H1 (cell line): ENCODE data around the gene RNF114. TPM values are rescaled to one million over a fixed set of nuclear protein-coding genes. Genes with fewer than 3 reads are reported as not detected.
A peak's percentile ranks its signal among the peaks of the same experiment; 100 is the strongest.

Experiments used
- CTCF ChIA-PET: fragments of 300-600 bp; sonication (Branson Sonifier 250); formaldehyde crosslinking; loops from one replicate; lab custom pipeline; 2021; ENCODE audit not compliant: partially characterized antibody; lab: Charles Lee
- POLR2A ChIA-PET: fragments of 300-600 bp; sonication (Branson Sonifier 250); formaldehyde crosslinking; loops from one replicate; lab custom pipeline; 2021; ENCODE audit warnings: inconsistent platforms; ENCODE audit not compliant: partially characterized antibody; lab: Charles Lee
- DNase-seq, 2 experiments: peaks; one replicate each; pipeline versions ENCODE4 v3.0.0 to v3.0.0-alpha.2; 2010 to 2022; ENCODE audit warnings: low spot score in 2 of 2, low read depth in 1 of 2, mixed read lengths in 1 of 2
- FAIRE-seq: peaks from 2 replicates; lab custom pipeline; 2011; peaks lifted over from hg19 to GRCh38; lab: Jason Lieb, UNC
- H2AFZ ChIP-seq: 2 replicates; pipeline ENCODE4 v1.8.1; 2012; ENCODE audit warnings: low read length, inconsistent platforms
- H2AK5ac ChIP-seq: 2 replicates; pipeline ENCODE4 v1.6.1; 2013; ENCODE audit warnings: low read depth, low read length
- H2BK120ac ChIP-seq: replicated peaks from 2 replicates; pipeline ENCODE3; 2013; ENCODE audit warnings: low read depth, low read length, inconsistent platforms
- H2BK12ac ChIP-seq: 2 replicates; pipeline ENCODE4 v1.6.1; 2013; ENCODE audit warnings: low read depth, low read length
- H2BK15ac ChIP-seq: 2 replicates; pipeline ENCODE4 v1.6.1; 2013; ENCODE audit warnings: low read length
- H2BK20ac ChIP-seq: 2 replicates; pipeline ENCODE4 v1.6.1; 2013; ENCODE audit warnings: low read length
- H2BK5ac ChIP-seq: 2 replicates; pipeline ENCODE4 v1.6.1; 2013; ENCODE audit warnings: low read depth, low read length
- H3K14ac ChIP-seq: 2 replicates; pipeline ENCODE4 v1.6.1; 2013; ENCODE audit warnings: inconsistent platforms; ENCODE audit not compliant: insufficient read length
- H3K18ac ChIP-seq: 2 replicates; pipeline ENCODE4 v1.6.1; 2013; ENCODE audit warnings: low read length; ENCODE audit errors: extremely low read depth
- H3K23ac ChIP-seq: 2 replicates; pipeline ENCODE4 v1.6.1; 2013; ENCODE audit warnings: inconsistent platforms; ENCODE audit not compliant: insufficient read length
- H3K23me2 ChIP-seq: 2 replicates; pipeline ENCODE4 v1.6.1; 2013; ENCODE audit warnings: low read depth, low read length
- H3K27ac ChIP-seq: 2 replicates; pipeline ENCODE4 v1.6.1; 2011; ENCODE audit warnings: low read depth, low read length, inconsistent platforms
- H3K27me3 ChIP-seq, 4 experiments: replicated peaks in 1 of 4; 1 replicate in 1 of 4; 2 replicates in 3 of 4; pipeline versions ENCODE4 v1.6.1 to v1.8.1; 2011 to 2013; ENCODE audit warnings: low read length in 3 of 4, mild to moderate bottlenecking in 3 of 4, inconsistent platforms in 2 of 4, mixed read lengths in 2 of 4, moderate library complexity in 1 of 4; ENCODE audit not compliant: control insufficient read depth in 3 of 4, insufficient read depth in 3 of 4; ENCODE audit errors: extremely low read depth in 1 of 4
- H3K36me3 ChIP-seq, 4 experiments: 2 replicates each; pipeline versions ENCODE4 v1.6.1 to v1.8.1; 2011 to 2013; ENCODE audit warnings: mild to moderate bottlenecking in 4 of 4, low read length in 3 of 4, moderate library complexity in 2 of 4, control low read depth in 1 of 4, inconsistent platforms in 1 of 4; ENCODE audit not compliant: insufficient read depth in 4 of 4, control insufficient read depth in 2 of 4
- H3K4ac ChIP-seq: replicated peaks from 2 replicates; pipeline ENCODE3; 2013; ENCODE audit warnings: low read length, low read depth, mixed read lengths, inconsistent platforms; ENCODE audit not compliant: insufficient read length
- H3K4me1 ChIP-seq, 4 experiments: replicated peaks in 1 of 4; 1 replicate in 1 of 4; 2 replicates in 3 of 4; pipeline versions ENCODE4 v1.6.1 to v1.8.1; 2011 to 2013; ENCODE audit warnings: low read length in 3 of 4, inconsistent platforms in 2 of 4, mixed read lengths in 1 of 4; ENCODE audit not compliant: insufficient read depth in 4 of 4, control insufficient read depth in 3 of 4
- H3K4me2 ChIP-seq, 2 experiments: 2 replicates each; pipeline versions ENCODE4 v1.6.1 to v1.8.1; 2011 to 2013; ENCODE audit warnings: low read depth in 2 of 2, low read length in 2 of 2, control low read depth in 1 of 2, inconsistent platforms in 1 of 2, mild to moderate bottlenecking in 1 of 2; ENCODE audit not compliant: insufficient read depth in 1 of 2
- H3K4me3 ChIP-seq, 4 experiments: fragments of 200-600, 300-600 bp in 1 of 4; sonication (generic), shearing (Covaris generic), sonication (Bioruptor Twin) in 1 of 4; 2 replicates each; pipeline versions ENCODE4 v1.5.1 to v1.8.1; 2011 to 2016; ENCODE audit warnings: low read length in 4 of 4, low read depth in 3 of 4, control low read depth in 2 of 4, inconsistent platforms in 2 of 4, mild to moderate bottlenecking in 2 of 4, mixed read lengths in 1 of 4, moderate library complexity in 1 of 4; ENCODE audit not compliant: insufficient read depth in 2 of 4; ENCODE audit errors: extremely low read depth in 1 of 4
- H3K56ac ChIP-seq: replicated peaks from 2 replicates; pipeline ENCODE3; 2013; ENCODE audit warnings: low read depth, mild to moderate bottlenecking, mixed read lengths, low read length, inconsistent platforms; ENCODE audit not compliant: insufficient read length
- H3K79me1 ChIP-seq: 2 replicates; pipeline ENCODE4 v1.6.1; 2013; ENCODE audit warnings: low read depth, low read length, control low read depth
- H3K79me2 ChIP-seq, 2 experiments: 2 replicates each; pipeline versions ENCODE4 v1.6.1 to v1.8.1; 2012 to 2013; ENCODE audit warnings: low read length in 2 of 2, mild to moderate bottlenecking in 2 of 2, inconsistent platforms in 1 of 2; ENCODE audit not compliant: insufficient read depth in 2 of 2, control insufficient read depth in 1 of 2
- H3K9ac ChIP-seq, 4 experiments: replicated peaks in 1 of 4; 1 replicate in 1 of 4; 2 replicates in 3 of 4; pipeline versions ENCODE4 v1.6.1 to v1.8.1; 2011 to 2013; ENCODE audit warnings: low read depth in 3 of 4, low read length in 3 of 4, control low read depth in 2 of 4, mild to moderate bottlenecking in 2 of 4, moderate library complexity in 2 of 4, inconsistent platforms in 1 of 4; ENCODE audit errors: extremely low read depth in 1 of 4
- H3K9me3 ChIP-seq, 2 experiments: 2 replicates each; pipeline versions ENCODE4 v1.6.1 to v1.8.1; 2012 to 2013; ENCODE audit warnings: mild to moderate bottlenecking in 2 of 2, moderate library complexity in 2 of 2, control low read depth in 1 of 2, inconsistent platforms in 1 of 2, low read depth in 1 of 2, low read length in 1 of 2, mixed read lengths in 1 of 2; ENCODE audit not compliant: insufficient read depth in 2 of 2
- H4K20me1 ChIP-seq, 2 experiments: replicated peaks in 1 of 2; 2 replicates each; pipeline versions ENCODE3 to v1.8.1; 2011 to 2013; ENCODE audit warnings: inconsistent platforms in 2 of 2, low read length in 2 of 2, mild to moderate bottlenecking in 1 of 2; ENCODE audit not compliant: insufficient read depth in 2 of 2, control insufficient read depth in 1 of 2
- H4K5ac ChIP-seq: 2 replicates; pipeline ENCODE4 v1.6.1; 2013; ENCODE audit warnings: low read length, low read depth, mixed read lengths, inconsistent platforms; ENCODE audit not compliant: insufficient read length
- H4K8ac ChIP-seq: 2 replicates; pipeline ENCODE4 v1.8.0; 2013; ENCODE audit warnings: mild to moderate bottlenecking, moderate library complexity, low read length, inconsistent platforms; ENCODE audit not compliant: insufficient read depth; ENCODE audit errors: extremely low read depth
- H4K91ac ChIP-seq: replicated peaks from 2 replicates; pipeline ENCODE3; 2013; ENCODE audit warnings: low read length, mixed read lengths, inconsistent platforms; ENCODE audit not compliant: insufficient read length
- ATF2 ChIP-seq: IDR thresholded peaks from 2 replicates; pipeline ENCODE4 v1.6.1; 2012; ENCODE audit warnings: low read length, inconsistent platforms
- BCL11A ChIP-seq, 2 experiments: IDR thresholded peaks; one replicate each; pipeline ENCODE4 v1.6.1; 2011; ENCODE audit warnings: low read depth in 2 of 2, low read length in 2 of 2, mild to moderate bottlenecking in 2 of 2
- CBX8 ChIP-seq: fragments of 300-800, 300-1000 bp; sonication (generic); IDR thresholded peaks from 2 replicates; pipeline ENCODE4 v1.7.1; 2016; ENCODE audit warnings: low read depth, low read length, borderline replicate concordance
- KDM5A ChIP-seq: fragments of 200-600 bp; IDR thresholded peaks from 2 replicates; pipeline ENCODE4 v1.7.1; 2012; ENCODE audit warnings: mild to moderate bottlenecking, low read length, inconsistent platforms, mixed read lengths
- RAD21 ChIP-seq, 2 experiments: IDR thresholded peaks in 1 of 2; conservative IDR thresholded peaks in 1 of 2; 2 replicates each; pipeline ENCODE4 v1.6.1; 2011; ENCODE audit warnings: low read depth in 2 of 2, low read length in 2 of 2, improper control_type of control experiment in 1 of 2, inconsistent platforms in 1 of 2, mild to moderate bottlenecking in 1 of 2, moderate library complexity in 1 of 2
- SIX5 ChIP-seq: IDR thresholded peaks from 2 replicates; pipeline ENCODE4 v1.6.1; 2011; ENCODE audit warnings: mild to moderate bottlenecking, low read depth, low read length
- TAF1 ChIP-seq: IDR thresholded peaks from 2 replicates; pipeline ENCODE4 v1.6.1; 2011; ENCODE audit warnings: mild to moderate bottlenecking, low read depth, low read length
- USF2 ChIP-seq: IDR thresholded peaks from 2 replicates; pipeline ENCODE4 v1.6.1; 2011; ENCODE audit warnings: low read length, improper control_type of control experiment
- WGBS, 2 experiments: shearing (Covaris generic) in 1 of 2; methylation state at CpG; one replicate each; pipeline versions ENCODE4 v1.1.6 to v1.1.7; 2013 to 2015; ENCODE audit warnings: low lambda C conversion rate in 2 of 2, mixed read lengths in 2 of 2, inconsistent platforms in 1 of 2, low coverage in 1 of 2, missing lambda C conversion rate in 1 of 2; ENCODE audit not compliant: insufficient replicate concordance in 2 of 2, insufficient coverage in 1 of 2, insufficient read length in 1 of 2; ENCODE audit errors: extremely low coverage in 1 of 2, missing lambda C conversion rate in 1 of 2; 5-methylcytosine and 5-hydroxymethylcytosine counted together
- polyA plus RNA-seq, 7 experiments: library from polyadenylated mRNA; depleted of rRNA in 3 of 7; stranded (reverse) in 5 of 7; unstranded in 2 of 7; fragments of >200 nt in 5 of 7; fragments of 200-250 nt in 2 of 7; gene quantifications; 1 replicate in 5 of 7; 2 replicates in 1 of 7; 4 replicates in 1 of 7; pipeline versions ENCODE4 v1.2.1 to v1.2.3, GENCODE V29; 2011 to 2013; ENCODE audit warnings: missing spikeins in 2 of 7, mixed read lengths in 2 of 7
- total RNA-seq: library from RNA; stranded (reverse); fragmentation: NEBNext Ultra II Directional; extraction: Animal tissue kit (Norgen Biotek cat#: 25700); gene quantifications from 2 replicates; pipeline ENCODE4 v1.2.1, GENCODE V29; 2021

The RNF114 gene
- total and polyA plus RNA-seq, 2 of the 8 experiments (the other 6 are each of a cell fraction or from before 2014, with no cell fraction given), result 81.7 to 89.9 TPM

GRCh38 chr20:49983123-49983847 is 47.1 kb downstream of the RNF114 start:
- H3K9ac ChIP-seq, result peak overlapping the region; percentile 62 to 77 (median 67)
- peaks cover 2% of the 10 kb centered on the region; the same call in 1 of the 2 replicates for H3K79me1 ChIP-seq
- no peak overlapping the region for H4K91ac ChIP-seq
- peak overlapping the region; percentile 49 for H4K5ac ChIP-seq
- 28% methylated on average over 18 of the region's 24 CpGs; no CpG with 5 or more reads in 1 of the 2 experiments for WGBS, 2 experiments
- no peak overlapping the region for H2BK12ac ChIP-seq
- peak overlapping the region; percentile 78 to 100 for H3K4me2 ChIP-seq
- H3K9me3 ChIP-seq, result no peaks in the 10 kb centered on the region
- H4K8ac ChIP-seq, result no peak overlapping the region
- H2AFZ ChIP-seq, result no peak overlapping the region
- DNase-seq, result no peak
- POLR2A ChIA-PET, result interaction anchor here (0.5 to 15.6 kb wide), 33 partner anchors 9 to 1165 kb away, joined by 3 to 287 read pairs (median 4); partner anchors contain the start of genes PEDS1 and RNF114
- H3K4me1 ChIP-seq, result peaks cover 9 to 51% (median 36%) of the 10 kb centered on the region in 4 experiments
- no peak overlapping the region for H2BK15ac ChIP-seq
- H3K14ac ChIP-seq, result no peak overlapping the region
- peaks cover 0 to 8% of the 10 kb centered on the region in 2 experiments; a peak in 2 of 4 replicates for H3K79me2 ChIP-seq
- H3K27ac ChIP-seq, result 0 out of 2 replicates have a peak overlapping the region, but pooled peaks have one; percentile 31
- H2BK20ac ChIP-seq, result no peak overlapping the region
- H3K27me3 ChIP-seq, result peaks cover 0 to 17% (median 15%) of the 10 kb centered on the region in 4 experiments; a peak in 6 of 7 replicates
- H2AK5ac ChIP-seq, result no peak overlapping the region
- H2BK5ac ChIP-seq, result no peak overlapping the region
- H3K4ac ChIP-seq, result peak overlapping the region; percentile 24
- peaks cover 12% of the 10 kb centered on the region for H3K23me2 ChIP-seq
- H3K23ac ChIP-seq, result no peak overlapping the region
- H3K4me3 ChIP-seq, result peak overlapping the region; percentile 60 to 93 (median 73)
- H3K18ac ChIP-seq, result no peak overlapping the region; the same call in 1 of the 2 replicates
- H2BK120ac ChIP-seq, result no peak overlapping the region
- peak overlapping the region; percentile 52 for H3K56ac ChIP-seq
- FAIRE-seq, result no peak
- CTCF ChIA-PET, result interaction anchor here (0.7 to 21.7 kb wide), 6 partner anchors 18 to 196 kb away, joined by 3 to 514 read pairs (median 4); no protein-coding TSS in a partner anchor
- H3K36me3 ChIP-seq, result peaks cover 0 to 20% (median 0%) of the 10 kb centered on the region in 4 experiments; a peak in 1 of 8 replicates
- H4K20me1 ChIP-seq, result peaks cover 2 to 4% of the 10 kb centered on the region in 2 experiments
- TF ChIP-seq CBX8 (no peak), ATF2 (no peak), USF2 (no peak), KDM5A (no peak), SIX5 (no peak), TAF1 (no peak), BCL11A (IDR thresholded peaks at IDR 0.05; ENCODE audit: low read depth in 2 of 2, low read length in 2 of 2) (no peak), RAD21 (IDR thresholded peaks at IDR 0.05 in 1 of 2, conservative IDR thresholded peaks at IDR 0.05 in 1 of 2; ENCODE audit: low read depth in 2 of 2, low read length in 2 of 2) (no peak)
